Brain microvascular endothelial cell (primary cell): ENCODE measurements around the gene TP53I11.

Experiments
- DNase-seq: peaks from one replicate; pipeline ENCODE4 v3.0.0-alpha.2; 2020
- H3K27ac ChIP-seq: fragments of 250-450 bp; sonication (Bioruptor Pico); 2 replicates; pipeline ENCODE4 v1.5.1; 2020; ENCODE audit warnings: mild to moderate bottlenecking, moderate library complexity
- H3K27me3 ChIP-seq: fragments of 250-450 bp; sonication (Bioruptor Pico); replicated peaks from 2 replicates; pipeline ENCODE4 v1.5.1; 2020; ENCODE audit warnings: mild to moderate bottlenecking
- H3K36me3 ChIP-seq: fragments of 250-450 bp; sonication (Bioruptor Pico); replicated peaks from 2 replicates; pipeline ENCODE4 v1.5.1; 2020; ENCODE audit warnings: mild to moderate bottlenecking
- H3K4me3 ChIP-seq: 2 replicates; pipeline ENCODE4 v1.5.1; 2011; ENCODE audit warnings: low read depth, mild to moderate bottlenecking, control low read depth, low read length, moderate library complexity
- CTCF ChIP-seq: IDR thresholded peaks from 2 replicates; pipeline ENCODE4 v1.5.1; 2011; ENCODE audit warnings: low read depth, mild to moderate bottlenecking, moderate library complexity, low read length, control low read depth, inconsistent platforms; ENCODE audit errors: missing control alignments
- in situ Hi-C: cut with HindIII; loops from 2 replicates; pipeline ENCODE4 v1.10.0; 2017; ENCODE audit warnings: low sequenced_read_pairs, low pct_ligation_motif_present

TP53I11 gene

GRCh38 chr11:44982496-44983062 lies 31.9 kb upstream of the TP53I11 start:
- DNase-seq, result no peak
- H3K4me3 ChIP-seq, result no peak overlapping the region
- in situ Hi-C loops, result no loop called here
- no peak for TF ChIP-seq CTCF
- no peak overlapping the region for H3K27ac ChIP-seq
- no peaks in the 10 kb centered on the region for H3K36me3 ChIP-seq
- H3K27me3 ChIP-seq, result no peaks in the 10 kb centered on the region

GRCh38 chr11:44980533-44981427 lies 30.1 kb upstream of the TP53I11 start:
- Histone ChIP-seq H3K36me3 (no peaks in the 10 kb centered on the region), H3K27me3 (no peaks in the 10 kb centered on the region), H3K27ac (no peak overlapping the region), H3K4me3 (no peak overlapping the region)
- no peak for DNase-seq
- no peak for TF ChIP-seq CTCF
- in situ Hi-C loops, result no loop called here

GRCh38 chr11:44979543-44980399 lies 29.1 kb upstream of the TP53I11 start:
- Histone ChIP-seq H3K4me3 (no peak overlapping the region), H3K36me3 (no peaks in the 10 kb centered on the region), H3K27me3 (no peaks in the 10 kb centered on the region), H3K27ac (no peak overlapping the region)
- in situ Hi-C loops, result no loop called here
- no peak for TF ChIP-seq CTCF
- DNase-seq, result no peak

- no peak for TF ChIP-seq CTCF
- in situ Hi-C loops, result no loop called here
- Histone ChIP-seq H3K27ac (no peak overlapping the region), H3K36me3 (no peaks in the 10 kb centered on the region), H3K4me3 (no peak overlapping the region), H3K27me3 (no peaks in the 10 kb centered on the region)
- no peak for DNase-seq
Observed at GRCh38 chr11:44978961-44979331, 28.3 kb upstream of the TP53I11 start.

- Histone ChIP-seq H3K27ac (no peak overlapping the region), H3K36me3 (no peaks in the 10 kb centered on the region), H3K27me3 (no peaks in the 10 kb centered on the region), H3K4me3 (no peak overlapping the region)
- no peak for TF ChIP-seq CTCF
- DNase-seq, result no peak
- in situ Hi-C loops, result no loop called here
Observed at GRCh38 chr11:44978274-44978960, 27.7 kb upstream of the TP53I11 start.
